Measurements from ENCODE around the gene RGS8.

The RGS8 gene

DNA sequence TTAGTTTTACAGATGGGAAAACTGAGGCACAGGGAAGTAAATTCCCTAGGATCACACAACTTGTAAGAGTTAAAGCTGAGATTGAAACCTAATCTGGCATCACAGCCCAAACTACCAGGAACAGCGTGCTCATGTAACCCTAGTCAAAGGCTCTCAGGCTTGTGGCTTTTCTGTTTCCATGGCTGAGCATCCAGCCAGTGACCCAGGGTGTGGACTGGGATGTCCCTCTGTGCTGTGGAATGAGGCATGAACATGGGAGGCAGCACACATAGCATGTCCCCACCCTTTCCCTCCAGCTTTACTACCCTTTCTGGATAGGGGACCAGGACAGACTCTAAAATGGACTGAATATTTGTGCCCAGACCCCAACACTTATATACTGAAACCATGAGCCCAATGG is 45.1 kb downstream of the RGS8 start:
- no peak for DNase-seq (ENCODE audit: low spot score)

DNA sequence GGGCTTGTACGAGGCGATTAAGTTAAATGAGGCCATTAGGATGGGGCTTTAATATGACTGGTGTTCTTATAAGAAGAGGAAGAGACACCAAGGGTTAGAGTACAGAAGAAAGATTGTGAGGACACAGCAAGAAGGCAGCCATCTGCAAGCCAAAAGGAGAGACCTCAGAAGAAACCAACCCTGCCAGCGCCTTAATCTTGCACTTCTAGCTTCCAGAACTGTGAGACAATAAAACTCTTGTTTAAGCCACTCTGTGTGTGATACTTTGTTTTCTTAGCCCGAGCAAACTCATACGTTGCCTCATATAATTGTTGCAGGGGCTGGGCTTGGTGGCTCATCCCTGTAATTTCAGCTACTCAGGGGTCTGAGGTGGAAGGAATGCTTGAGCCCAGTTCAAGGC is 46.6 kb downstream of the RGS8 start:
- no peak for DNase-seq (ENCODE audit: low spot score)

DNA sequence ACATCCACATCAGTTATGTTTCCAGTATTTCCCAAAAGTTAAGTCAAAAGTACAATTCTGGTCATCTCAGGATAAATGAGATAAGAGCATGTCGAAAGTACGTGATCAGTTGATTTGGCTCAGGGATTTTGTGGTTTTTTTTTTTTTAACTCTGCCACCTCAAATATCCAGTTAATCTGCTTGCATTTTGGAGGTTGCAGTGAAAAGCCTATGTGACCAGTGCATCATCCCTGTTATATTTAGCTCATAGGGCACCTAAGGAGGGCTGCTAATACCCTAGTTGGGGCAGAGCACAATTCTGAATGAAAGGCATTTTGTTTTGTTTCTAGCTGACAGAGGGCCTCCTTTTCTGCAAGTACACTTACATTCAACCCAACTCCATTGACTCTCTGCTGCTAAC is 48.5 kb downstream of the RGS8 start:
- no peak for DNase-seq (ENCODE audit: low spot score)
